NCI-H460 (cell line): ENCODE measurements around the gene LRMDA. TPM values are rescaled to one million over a fixed set of nuclear protein-coding genes. Genes with fewer than 3 reads are reported as not detected.

Experiments
- DNase-seq: peaks from one replicate; pipeline ENCODE4 v3.0.0-alpha.2; 2016; ENCODE audit warnings: low read depth; ENCODE audit errors: extremely low read depth
- polyA plus RNA-seq: library from polyadenylated mRNA; depleted of rRNA; stranded (reverse); fragments of >200 nt; gene quantifications from 2 replicates; pipeline ENCODE4 v1.2.3, GENCODE V29; 2014; cell fraction: nucleus; rRNA removed
- total RNA-seq: library from RNA; depleted of rRNA; stranded (reverse); fragments of >200 nt; shearing (Covaris generic); gene quantifications from 2 replicates; pipeline ENCODE4 v1.2.3, GENCODE V29; 2014; rRNA removed

Gene LRMDA
- 0.95 and 0.99 TPM in 2 replicates for total RNA-seq
- polyA plus RNA-seq = not detected in 2 replicates

DNA sequence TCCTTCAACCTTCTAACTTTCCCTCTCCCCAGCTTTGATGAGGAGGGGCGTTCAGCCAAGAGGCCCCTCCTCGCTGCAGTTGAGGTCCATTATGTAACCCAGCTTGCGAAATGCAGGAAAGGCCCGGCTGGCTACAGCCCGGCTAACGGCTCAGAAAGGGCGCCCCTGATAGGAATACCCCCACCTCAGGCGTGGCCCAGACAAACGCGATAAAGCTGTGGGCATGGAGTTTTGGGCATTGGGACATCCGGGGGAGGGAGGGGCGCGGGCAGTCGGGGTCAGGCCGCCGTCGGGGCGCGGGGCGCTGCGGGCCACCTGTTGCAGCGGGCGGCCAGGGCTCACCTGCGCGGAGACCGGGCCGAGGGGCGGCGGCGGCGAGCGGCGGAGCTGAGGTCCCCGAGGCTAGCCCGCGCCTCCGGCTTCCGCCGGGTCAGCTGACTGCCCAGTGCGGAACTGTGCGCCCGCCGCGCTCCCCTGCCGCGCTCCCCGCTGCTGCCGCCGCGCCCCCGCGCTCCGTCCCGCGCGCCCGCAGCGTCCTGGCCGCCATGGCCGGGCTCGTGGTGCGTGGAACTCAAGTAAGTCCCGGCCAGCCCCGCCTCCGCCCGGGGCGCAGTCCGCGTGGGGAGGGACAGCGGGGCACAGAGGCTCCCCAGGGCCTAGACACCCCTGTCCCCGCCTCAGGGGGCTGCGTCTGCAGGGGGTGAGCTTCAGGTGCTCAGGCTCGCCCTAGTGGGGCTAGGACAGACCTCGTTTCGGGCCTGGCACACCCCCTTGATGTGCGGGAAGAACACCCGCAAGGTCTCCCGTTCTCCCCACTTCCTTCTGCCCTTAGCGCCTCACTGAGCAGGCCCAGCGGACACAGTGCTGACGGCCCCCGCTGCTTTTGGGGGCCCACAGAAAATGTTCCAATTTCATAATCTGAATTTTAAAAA, at the start of gene LRMDA:
LRMDA (plus strand) TSS at position 445 of the 932 bp plus-strand sequence.
- no peak for DNase-seq

DNA sequence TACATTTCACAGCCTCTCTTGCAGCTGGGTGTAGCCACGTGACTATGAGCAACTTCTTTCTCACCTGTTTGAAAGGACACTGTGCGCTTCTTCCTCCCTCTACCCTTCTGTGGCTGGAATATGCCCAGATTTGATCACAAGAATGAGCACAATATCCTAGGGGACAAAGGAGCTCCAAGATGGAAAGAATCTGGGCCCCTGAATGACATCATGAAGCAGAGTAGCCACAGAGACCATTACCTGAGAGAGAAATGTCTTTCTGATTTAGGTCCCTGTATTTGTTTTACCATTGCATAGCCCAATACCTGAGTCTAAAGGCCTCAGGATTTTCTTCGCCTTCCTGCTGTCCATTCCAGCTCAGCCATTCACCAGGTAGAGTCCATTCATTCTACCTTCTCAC, 45.3 kb upstream of the LRMDA start:
- DNase-seq = no peak

DNA sequence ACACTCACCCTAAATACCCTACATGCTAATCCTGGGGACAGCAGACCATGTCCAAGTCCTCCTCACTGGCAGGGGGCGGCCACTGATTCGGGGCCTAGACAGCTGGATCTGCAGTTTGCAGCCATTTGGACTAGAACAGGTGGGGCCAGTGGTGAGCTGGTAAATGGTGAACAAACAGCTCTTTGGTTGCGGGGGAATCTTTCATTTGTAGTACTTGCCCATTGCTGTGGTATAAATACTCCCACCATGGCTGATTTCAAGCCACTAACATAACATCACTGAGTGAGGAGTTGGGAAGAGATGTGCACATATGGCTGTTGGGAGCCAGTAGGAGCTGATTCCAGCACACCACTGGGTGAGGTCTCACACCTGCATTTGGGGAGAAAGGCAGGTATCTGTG, 43.3 kb upstream of the LRMDA start:
- DNase-seq = no peak

DNA sequence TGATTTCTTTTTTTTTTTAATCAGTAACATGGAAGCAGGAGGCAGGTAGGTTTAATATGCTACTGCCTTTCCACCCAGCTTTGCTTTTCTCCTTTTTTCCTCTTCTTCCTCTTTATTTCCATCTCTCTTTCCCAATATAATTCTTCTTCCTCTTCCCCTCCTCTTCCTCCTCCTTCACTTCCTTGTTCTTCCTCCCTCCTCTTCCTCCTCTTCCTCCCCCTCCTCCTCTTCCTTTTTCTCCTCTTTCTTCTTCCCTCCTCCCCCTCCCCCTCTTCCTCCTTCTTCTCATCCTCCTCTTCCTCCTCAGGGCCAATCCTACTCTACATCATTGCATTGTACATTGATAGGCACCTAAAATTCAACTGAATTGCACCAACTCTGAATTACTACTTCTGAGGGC, 41.2 kb upstream of the LRMDA start:
- no peak for DNase-seq

DNA sequence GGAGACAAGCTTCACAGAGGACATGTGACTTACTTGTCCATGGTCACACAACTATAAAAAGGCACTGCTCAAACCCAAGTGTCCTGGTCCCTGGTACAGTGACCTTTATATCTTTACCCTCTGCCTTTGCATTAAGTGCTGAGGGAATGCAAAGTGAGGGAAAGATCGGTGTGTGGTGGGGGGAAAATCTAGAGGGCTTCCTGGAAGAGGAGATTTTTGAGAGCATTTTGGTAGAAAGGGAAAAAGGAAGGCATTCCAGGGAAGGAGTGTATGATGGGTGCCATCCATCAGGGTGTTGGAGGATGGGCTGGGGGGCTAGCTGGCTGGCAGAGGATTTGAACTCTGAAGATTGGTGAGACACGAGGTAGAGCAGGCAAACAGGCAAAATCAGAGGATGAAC, 39.2 kb upstream of the LRMDA start:
- DNase-seq = no peak

DNA sequence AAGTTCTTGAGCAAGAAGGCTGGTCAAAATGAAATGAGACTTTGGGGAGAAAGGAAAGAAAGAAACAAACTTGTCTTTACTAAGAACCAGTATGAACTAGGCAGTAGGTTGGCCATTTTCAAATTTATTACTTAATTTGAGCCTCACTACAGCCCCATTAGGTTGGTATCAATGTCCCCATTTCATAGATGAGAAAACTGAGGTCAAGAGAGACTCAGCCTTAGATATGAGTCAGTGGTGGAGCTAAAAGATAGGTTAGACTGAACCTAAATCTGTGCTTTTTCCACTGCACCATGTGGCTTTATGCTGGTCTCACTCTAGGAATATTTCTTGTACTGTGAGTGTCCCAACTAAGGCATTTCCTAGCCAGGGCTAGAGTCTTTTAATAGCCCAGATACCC, 38.7 kb upstream of the LRMDA start:
- no peak for DNase-seq

DNA sequence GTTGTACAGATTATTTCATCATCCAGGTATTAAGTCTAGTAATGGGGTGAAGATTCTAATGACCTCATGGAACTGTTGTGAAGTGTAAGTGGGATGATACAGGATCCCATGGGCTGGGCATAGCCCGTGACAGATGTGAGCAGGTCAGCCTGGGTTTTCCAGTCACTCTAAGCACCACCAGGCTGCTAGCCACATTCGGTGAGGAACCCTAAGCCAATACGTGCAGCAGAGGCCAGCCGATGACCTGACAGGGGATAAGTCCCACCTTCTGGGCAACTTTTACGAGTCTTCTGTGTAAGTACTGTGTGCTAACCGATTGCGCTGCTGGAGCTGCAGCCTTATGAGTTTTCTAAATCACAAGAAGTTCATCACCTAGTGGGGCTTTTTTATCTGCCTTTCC, 37.2 kb upstream of the LRMDA start:
- no peak for DNase-seq

DNA sequence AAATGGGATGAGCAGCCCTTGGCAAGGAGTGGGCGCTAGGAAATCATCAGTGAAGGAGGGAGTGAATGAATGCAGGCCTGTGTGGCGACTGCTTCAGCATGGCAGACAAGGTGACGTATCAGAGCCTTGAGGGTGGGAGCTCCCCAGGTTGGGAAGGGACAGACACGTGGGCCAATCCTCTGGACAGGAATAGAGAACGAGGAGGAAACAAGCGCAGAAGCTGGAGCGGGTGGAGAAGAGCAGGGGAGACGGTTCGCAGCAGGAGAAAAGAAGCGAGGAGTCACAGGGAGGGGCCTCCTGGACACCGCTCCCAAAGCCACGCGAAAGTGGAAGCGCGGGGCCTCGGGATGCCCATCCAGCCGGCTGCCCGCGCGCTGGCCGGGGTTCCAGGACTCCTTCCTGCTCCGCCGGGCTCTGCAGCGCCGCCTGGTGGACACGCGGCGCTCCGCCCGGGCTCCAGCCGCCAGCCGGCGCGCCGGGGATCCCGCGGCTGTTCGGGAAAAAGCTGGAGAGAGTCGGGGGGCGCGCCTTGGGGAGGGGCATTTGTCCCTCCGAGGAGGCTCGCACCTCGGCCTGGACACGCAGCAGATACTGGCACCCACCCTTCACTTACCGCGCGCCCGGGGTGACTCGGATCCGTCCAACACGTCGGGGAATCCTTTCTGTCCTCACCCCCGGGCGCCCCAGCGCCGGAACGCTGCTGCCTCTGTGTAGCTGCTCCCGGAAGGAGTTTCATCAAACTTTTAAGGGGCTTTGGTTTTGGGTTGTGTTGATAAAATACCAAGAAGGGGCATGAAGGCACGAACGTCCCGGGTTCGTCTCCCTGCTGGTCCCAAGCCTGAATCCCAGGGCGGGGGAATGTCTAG, 36.1 kb upstream of the LRMDA start:
- DNase-seq = no peak

DNA sequence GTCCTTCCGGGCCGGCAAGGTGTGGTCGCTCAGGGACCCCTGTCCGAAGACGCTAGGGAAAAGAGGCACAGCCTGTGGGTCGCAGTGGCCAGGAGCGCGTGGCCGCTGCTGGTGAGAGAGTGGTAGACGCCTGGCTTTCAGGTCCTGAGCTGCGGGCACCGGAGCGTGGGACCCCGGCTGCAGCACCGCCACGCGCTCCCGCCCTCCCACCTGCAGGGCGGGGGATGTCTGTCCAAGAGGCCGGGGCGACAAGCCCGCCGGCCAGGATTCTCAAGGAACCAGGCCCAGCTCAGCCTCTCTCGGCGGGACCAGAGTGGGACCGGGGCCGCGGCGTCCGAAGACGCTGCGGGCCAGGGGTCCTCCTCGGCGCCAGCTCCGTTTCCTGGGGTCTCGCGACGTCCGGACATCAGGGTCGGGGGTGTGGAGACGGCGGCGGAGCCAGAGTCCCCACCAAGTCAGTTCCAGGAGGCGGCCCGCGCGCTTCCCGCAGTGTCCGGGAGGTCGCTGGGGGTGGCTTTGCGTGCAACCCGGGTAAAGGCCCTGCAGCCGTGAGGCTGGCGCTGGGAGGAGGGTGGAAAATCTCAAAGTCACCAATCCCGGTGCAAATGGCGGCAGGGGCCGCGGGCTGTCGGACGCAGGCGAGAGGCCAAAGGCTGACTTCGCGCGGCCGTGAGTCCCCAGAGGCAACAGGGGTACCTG, 35.3 kb upstream of the LRMDA start:
- no peak for DNase-seq

DNA sequence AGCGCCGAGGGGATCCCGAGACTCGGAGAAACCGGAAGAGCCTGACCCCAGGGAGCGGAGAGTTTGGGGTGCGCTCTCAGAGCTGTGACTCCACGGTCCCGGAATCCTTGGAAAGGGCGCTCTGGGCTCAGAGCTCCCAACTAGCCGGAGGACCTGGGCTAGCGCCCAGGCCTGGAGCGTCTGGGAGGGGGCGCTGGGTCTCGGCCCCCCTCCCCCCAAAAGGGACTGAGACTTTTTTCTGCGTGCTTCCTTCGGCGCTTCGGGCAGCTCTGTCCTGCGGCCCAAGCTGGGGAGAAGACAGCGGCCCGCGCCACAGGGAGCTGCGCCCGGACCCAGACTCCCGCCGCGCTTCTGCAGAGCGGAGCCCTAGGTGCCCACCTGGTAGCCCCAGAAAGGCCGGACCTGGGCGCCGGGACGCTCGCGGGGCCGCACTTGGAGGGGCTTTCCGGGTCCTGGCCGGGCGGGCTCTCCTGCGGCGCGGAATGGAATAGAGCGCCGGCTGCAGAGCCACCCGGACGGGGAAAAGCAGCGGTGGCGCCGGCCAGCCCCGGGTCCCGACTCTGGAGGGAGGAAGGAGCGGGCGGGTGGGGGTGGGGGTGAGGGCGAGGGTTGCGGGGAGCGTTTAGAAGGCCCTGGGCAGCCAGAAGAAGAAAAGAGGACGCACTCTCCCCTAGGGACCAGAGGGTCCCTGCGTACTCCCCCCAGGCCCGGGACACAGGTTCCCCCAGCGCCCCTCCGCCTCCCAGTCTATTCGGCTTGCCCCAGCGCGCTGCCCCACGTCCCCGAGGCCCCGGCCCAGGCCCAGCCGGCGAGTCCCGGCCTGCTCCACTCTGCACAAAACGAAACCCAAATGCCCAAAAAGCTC, 34.6 kb upstream of the LRMDA start:
- no peak for DNase-seq

DNA sequence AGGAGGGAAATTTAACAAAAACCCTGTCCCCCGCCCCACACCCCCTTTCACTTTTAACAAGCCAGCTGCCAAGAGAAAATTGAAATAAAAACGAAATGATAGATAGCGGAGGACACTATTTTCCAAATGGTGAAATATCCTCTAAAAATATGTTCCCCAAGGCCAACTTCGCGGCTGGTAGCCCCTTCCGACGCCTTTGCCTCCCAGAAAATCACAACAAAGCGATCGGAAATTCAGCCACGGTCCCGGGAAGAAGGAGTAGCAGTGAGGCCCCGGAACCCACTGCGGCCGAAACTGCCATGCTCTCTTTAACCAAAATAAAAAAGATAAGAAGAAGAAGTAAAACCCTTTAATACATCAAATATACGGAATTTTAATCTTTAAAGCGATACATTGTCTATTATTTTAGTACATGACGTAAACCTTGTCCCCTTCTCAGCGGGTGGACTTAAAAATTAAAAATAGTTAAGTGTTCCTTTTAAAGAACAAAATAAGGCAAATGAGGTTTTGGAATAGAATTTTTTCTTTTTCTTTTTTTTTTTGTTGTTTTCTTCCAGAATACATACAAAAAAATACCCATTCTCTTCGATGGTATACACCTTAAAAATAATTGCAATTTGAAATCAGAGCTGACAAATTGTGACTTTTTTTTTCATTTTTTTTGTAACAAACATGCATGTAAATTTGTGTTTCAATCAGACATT, 33.8 kb upstream of the LRMDA start:
- no peak for DNase-seq

DNA sequence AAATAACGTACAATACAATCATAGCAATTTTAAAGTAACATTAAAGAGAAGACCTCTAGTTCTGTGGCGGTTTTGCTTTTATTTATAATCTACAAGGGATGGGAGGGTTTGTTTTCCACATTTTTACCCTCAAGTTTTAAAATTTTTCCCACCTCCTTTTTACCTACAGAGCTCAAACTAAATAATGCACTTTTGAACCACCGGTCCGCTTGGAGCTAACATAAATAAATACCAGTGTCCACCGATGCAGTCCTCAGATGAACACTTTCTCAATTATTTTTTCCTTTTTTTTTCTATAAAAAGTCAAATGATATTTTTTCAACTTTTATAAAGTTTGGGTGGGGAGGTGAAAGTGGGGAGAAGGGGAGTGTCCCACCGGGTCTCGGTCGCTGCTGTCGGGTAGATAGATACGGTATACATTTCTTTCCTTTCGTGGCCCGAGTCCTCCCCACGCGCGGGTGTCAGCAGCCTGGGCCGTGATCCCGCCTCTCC, 33.2 kb upstream of the LRMDA start:
- DNase-seq = no peak

DNA sequence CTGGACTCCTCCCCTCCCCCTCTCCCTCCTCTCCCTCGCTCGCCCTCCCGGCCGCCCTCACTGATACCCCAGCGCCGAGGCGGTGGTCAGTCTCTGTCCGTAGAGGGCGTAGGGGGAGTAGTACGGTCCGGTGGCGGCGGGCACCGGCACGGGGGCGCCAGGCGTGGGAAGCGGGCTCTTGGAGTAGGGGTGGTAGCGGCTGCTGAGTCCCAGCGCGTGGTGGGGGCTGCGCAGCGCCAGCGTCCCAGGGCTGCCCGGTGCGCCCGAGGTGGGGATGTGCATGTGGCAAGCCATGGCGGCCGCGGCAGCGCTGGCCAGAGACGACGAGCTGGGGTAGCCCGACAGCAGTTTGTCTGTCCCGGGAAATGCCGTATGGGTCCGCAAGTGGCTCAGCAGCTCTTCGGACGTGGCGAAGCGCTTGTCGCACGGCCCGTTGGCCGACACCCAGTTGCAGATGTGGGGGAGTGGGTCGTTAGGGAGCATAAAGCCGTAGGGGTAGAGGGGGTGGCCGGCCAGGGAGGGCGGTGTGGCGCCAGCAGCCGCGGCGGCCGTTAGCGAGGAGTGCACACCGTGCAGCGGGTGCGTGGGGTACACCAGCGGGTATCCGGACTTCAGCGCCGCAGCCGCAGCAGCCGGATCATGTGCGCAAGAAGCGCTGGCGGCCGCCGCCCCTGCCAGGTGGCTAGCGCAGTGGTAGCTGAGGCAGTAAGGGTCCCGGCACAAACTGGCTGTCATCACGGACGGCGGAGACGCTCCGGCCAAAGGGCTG, 32.5 kb upstream of the LRMDA start:
- no peak for DNase-seq

DNA sequence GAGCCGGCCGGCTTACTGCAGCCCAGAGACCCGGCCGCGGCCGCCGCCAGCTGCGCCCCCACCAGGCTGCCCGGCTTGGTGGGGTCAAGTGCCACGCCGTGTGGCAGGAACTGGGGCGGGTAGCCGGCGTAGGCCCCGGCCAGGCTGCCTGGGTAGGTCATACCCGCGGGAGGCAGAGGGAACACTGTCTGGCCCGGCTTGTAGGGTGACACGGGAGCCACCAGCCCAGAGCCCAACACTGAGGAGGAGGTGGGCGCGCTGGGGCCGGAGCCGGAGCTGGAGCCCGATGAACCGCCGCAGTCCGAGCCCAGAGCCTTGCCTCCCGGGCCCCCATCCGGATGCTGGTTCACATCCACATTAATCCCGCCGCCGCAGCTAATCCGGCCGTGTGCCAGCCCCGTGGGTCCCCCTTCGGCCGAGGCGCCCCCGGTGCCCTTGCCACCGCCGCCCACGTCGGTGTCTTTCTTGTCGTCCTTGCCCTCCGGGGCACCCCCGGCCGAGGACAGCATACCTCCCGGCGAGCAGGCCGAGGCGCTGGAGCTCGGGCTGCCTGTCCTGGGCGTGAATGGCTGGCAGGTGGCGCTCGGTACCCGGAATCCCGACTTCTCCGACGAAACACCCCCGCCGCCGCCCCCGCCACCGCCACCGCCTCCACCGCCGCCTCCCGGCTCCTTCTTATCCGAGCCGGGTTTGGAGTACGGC, 31.8 kb upstream of the LRMDA start:
- peak; percentile 84 for DNase-seq

DNA sequence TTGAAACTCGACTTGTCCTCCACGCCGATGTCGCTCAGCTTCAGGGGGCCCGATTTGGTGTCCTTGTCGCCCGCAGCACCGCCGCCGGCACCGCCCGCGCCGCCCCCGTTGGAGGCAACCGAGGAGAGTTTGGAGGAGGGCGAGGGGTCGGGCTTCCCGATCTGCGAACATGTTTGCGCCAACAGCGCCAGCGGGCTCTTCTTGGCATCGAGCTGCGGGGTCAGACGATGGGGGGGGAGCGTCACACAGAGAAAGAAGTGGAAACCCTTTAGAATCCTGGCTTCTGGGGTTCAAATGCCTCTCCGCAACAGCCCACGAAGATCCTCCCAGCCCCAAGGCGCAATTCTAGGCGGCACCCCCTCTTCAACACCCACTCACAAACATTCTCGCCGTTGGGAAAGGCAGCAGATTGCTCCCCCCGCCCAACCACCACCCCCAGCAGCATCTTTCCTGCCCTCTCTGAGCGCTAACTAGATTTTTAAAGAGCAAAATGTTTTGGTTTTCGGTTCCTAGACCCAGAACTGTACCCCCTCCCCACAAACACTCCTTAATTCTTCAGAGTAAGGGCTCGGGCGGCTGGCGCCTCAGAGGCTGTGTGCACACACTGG, 31.2 kb upstream of the LRMDA start:
- no peak for DNase-seq

DNA sequence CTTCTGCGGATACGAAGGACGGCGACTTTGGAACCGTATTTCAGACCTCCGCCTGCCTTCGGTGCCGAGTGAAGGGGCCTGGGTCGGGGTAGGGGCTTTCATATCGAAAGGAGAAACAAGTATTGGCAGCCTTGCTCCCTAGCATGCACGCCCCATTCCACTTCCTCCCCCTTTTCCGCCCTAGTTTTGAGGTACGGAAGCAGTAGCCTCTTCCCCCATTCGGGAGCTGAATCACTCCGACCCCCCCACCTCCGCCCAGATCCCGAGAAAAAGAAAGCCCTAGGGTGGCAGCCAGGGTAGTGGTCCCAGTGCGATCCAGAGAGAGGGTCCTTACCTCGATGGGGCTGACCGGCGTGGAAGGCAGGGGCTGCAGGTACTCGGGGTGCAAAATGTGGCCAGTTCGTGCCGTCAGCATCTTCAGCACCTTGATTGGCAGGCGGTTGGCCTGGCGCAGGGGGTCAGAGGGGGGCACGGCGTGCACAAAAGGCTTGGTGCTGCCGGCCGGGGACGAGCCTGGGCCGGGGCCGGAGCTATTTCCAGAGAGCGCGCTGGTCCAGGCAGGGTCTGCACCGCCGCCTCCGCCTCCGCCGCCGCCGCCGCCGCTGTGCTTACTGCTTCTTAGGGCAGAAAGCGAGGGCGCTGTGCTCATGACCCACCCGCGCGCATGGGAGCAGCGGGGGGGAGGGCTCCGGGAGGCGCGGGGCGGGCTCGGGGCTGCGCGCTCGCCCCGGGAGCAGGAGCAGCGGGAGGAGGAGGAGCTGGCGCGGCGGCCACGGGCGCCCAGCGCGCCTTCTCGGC, 30.5 kb upstream of the LRMDA start:
- no peak for DNase-seq
